Lower lobe of right lung (tissue), 2 donors: ENCODE data around the gene PCK2. TPM values are rescaled to one million over a fixed set of nuclear protein-coding genes. Genes with fewer than 3 reads are reported as not detected.
"Not testable (repeated sequence)": the region's sequence is repeated elsewhere in the genome, so short reads cannot be mapped to it uniquely, and the experiment has no call there.

Source experiments
- ATAC-seq, 2 donors: fragments of 200-7000 bp; cut with Tn5 transposase; one replicate each; pipeline ENCODE4 v1.9.1; 2020 to 2022; ENCODE audit warnings: mild to moderate bottlenecking in 2 of 2, moderate library complexity in 2 of 2
- DNase-seq: peaks from one replicate; pipeline ENCODE4 v3.0.0-alpha.2; 2020
- H3K27ac ChIP-seq: fragments of 200-600 bp; one replicate; pipeline ENCODE4 v1.8.0; 2022
- H3K27me3 ChIP-seq: fragments of 200-600 bp; one replicate; pipeline ENCODE4 v1.8.0; 2022; ENCODE audit warnings: low read depth
- H3K36me3 ChIP-seq: fragments of 200-600 bp; one replicate; pipeline ENCODE4 v1.8.0; 2022; ENCODE audit warnings: mild to moderate bottlenecking
- H3K4me1 ChIP-seq: fragments of 200-600 bp; one replicate; pipeline ENCODE4 v1.8.0; 2022
- H3K4me3 ChIP-seq: fragments of 200-600 bp; one replicate; pipeline ENCODE4 v1.8.0; 2022; ENCODE audit warnings: mild to moderate bottlenecking
- H3K9me3 ChIP-seq: fragments of 200-600 bp; one replicate; pipeline ENCODE4 v1.8.0; 2022
- CTCF ChIP-seq: fragments of 200-600 bp; IDR thresholded peaks from one replicate; pipeline ENCODE4 v1.8.0; 2022; ENCODE audit warnings: antibody characterized with exemption, mild to moderate bottlenecking
- intact Hi-C: fragments of 100-400 bp; cut with DNase I; formaldehyde crosslinking; loops from one replicate; pipeline ENCODE4 v1.11.0; 2022
- total RNA-seq: library from RNA; stranded (reverse); fragmentation: NEBNext Ultra II Directional; extraction: Animal tissue kit (Norgen Biotek cat#: 25700); gene quantifications from one replicate; pipeline ENCODE4 v1.2.1, GENCODE V29; 2021
- donor health status: DM: no; HTN: yes; CAD: no; lungs with severe emphysema.

PCK2 gene
- total RNA-seq, 1 donor from 2014 or later = 42.8 TPM

GRCh38 chr14:24102357-24103048, 8.4 kb downstream of the PCK2 start:
- no peak overlapping the region for H3K27ac ChIP-seq

DNA sequence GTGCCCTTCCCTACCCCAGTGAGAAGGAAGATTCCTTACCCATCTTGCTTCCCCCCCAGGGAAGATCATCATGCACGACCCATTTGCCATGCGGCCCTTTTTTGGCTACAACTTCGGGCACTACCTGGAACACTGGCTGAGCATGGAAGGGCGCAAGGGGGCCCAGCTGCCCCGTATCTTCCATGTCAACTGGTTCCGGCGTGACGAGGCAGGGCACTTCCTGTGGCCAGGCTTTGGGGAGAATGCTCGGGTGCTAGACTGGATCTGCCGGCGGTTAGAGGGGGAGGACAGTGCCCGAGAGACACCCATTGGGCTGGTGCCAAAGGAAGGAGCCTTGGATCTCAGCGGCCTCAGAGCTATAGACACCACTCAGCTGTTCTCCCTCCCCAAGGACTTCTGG, 9.3 kb downstream of the PCK2 start:
- no peaks in the 10 kb centered on the region for H3K27me3 ChIP-seq
- no peak overlapping the region for H3K4me3 ChIP-seq
- no peak overlapping the region for H3K27ac ChIP-seq
- peaks cover 8% of the 10 kb centered on the region for H3K4me1 ChIP-seq
- ATAC-seq = no peak
- no peaks in the 10 kb centered on the region for H3K9me3 ChIP-seq
- no peak for TF ChIP-seq CTCF
- intact Hi-C loops = no loop called here
- H3K36me3 ChIP-seq = peaks cover 45% of the 10 kb centered on the region
- DNase-seq = no peak

More at GRCh38 chr14:24102357-24103048, 8.4 kb downstream of the PCK2 start:
- intact Hi-C loops = no loop called here
- Histone ChIP-seq H3K36me3 (peaks cover 54% of the 10 kb centered on the region), H3K4me3 (no peak overlapping the region), H3K27me3 (no peaks in the 10 kb centered on the region), H3K9me3 (no peaks in the 10 kb centered on the region), H3K4me1 (no peaks in the 10 kb centered on the region)
- no peak for DNase-seq
- ATAC-seq = no peak
- no peak for TF ChIP-seq CTCF

GRCh38 chr14:24105609-24106239, 11.6 kb downstream of the PCK2 start:
- H3K9me3 ChIP-seq, DNase-seq, intact Hi-C loops, ATAC-seq, H3K4me3 ChIP-seq, H3K27me3 ChIP-seq: not testable (repeated sequence)
- peaks cover 23% of the 10 kb centered on the region for H3K4me1 ChIP-seq
- peak overlapping the region; percentile 1 for H3K27ac ChIP-seq
- peaks cover 24% of the 10 kb centered on the region for H3K36me3 ChIP-seq

DNA sequence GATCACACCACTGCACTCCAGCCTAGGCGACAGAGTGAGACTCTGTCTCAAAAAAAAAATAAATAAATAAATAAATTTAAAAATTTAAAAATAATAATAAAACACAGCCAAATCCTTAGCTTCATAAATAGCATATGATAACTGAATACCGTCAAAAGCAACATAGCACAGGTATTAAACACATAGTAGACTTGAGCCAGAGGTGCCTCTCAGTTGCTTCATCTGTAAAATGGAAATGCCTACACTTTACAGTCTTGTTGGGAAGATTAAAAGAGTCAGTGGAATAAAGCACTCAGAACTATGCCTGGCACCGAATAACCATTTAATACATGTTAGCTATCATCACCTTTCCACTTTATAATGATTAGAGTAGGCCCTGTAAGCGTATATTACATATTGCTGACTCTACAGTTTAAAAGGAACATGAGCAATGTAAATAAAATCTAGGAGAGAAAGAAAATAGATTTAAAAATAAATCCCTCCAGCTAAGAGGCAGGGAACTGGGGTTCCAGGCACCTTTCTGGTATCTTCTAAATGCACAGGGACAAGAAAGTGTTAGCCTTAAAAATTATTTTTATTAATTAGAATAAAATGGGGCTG, 12.7 kb downstream of the PCK2 start:
- ATAC-seq = no peak
- no peak for DNase-seq
- TF ChIP-seq CTCF = no peak
- Histone ChIP-seq H3K27ac (no peak overlapping the region), H3K4me3 (no peak overlapping the region), H3K36me3 (peaks cover 17% of the 10 kb centered on the region), H3K9me3 (no peaks in the 10 kb centered on the region), H3K4me1 (peaks cover 24% of the 10 kb centered on the region), H3K27me3 (no peaks in the 10 kb centered on the region)
- intact Hi-C loops = no loop called here

GRCh38 chr14:24108336-24108874, 14.3 kb downstream of the PCK2 start:
- no peaks in the 10 kb centered on the region for H3K9me3 ChIP-seq
- peaks cover 27% of the 10 kb centered on the region for H3K4me1 ChIP-seq
- peak overlapping the region; percentile 61 for H3K27ac ChIP-seq
- peaks cover 5% of the 10 kb centered on the region for H3K36me3 ChIP-seq
- H3K4me3 ChIP-seq = no peak overlapping the region
- no peak for TF ChIP-seq CTCF
- H3K27me3 ChIP-seq = no peaks in the 10 kb centered on the region
- no peak for DNase-seq
- intact Hi-C loops = no loop called here
- ATAC-seq = no peak

GRCh38 chr14:24110060-24110459, 15.9 kb downstream of the PCK2 start:
- Histone ChIP-seq H3K27me3 (no peaks in the 10 kb centered on the region), H3K4me1 (peaks cover 27% of the 10 kb centered on the region), H3K27ac (peak overlapping the region; percentile 61), H3K4me3 (no peak overlapping the region), H3K9me3 (no peaks in the 10 kb centered on the region), H3K36me3 (no peaks in the 10 kb centered on the region)
- no peak for TF ChIP-seq CTCF
- DNase-seq (peak; percentile 59), ATAC-seq (no peak)
- intact Hi-C loops = no loop called here
